ENCODE measurements around the gene TCTN2.

Gene TCTN2

DNA sequence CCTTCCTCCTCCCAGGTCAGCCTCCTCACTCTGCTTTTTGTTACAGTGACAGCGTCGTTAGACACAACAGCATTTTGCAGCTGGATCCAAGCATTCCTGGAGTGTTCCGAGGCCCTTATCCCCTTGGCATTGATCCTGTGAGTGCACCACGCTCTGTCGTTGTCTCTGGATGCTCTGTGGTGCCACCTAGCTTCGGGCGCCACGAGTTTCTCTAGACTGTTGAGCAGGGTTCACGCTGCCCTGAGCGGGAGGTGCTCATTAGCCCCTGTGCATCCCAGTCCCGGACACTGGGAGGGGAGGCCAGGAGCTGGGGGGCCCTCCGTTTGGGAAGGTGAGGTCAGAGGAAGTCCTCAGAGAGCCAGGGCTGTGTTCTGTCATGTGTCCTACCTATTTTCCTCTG lies 73.9 kb downstream of the TCTN2 start:
- no peak for TF ChIP-seq ELF4 (IDR thresholded peaks at IDR 0.05)
- TF ChIP-seq HDGF (IDR thresholded peaks at IDR 0.05; ENCODE audit: borderline replicate concordance) = no peak
- TF ChIP-seq ARNT (IDR thresholded peaks at IDR 0.05) = no peak
- TF ChIP-seq SUZ12 (IDR thresholded peaks at IDR 0.05) = no peak
- TF ChIP-seq LEF1 (IDR thresholded peaks at IDR 0.05; ENCODE audit: borderline replicate concordance) = no peak
- TF ChIP-seq SP1 (IDR thresholded peaks at IDR 0.05) = no peak
- TF ChIP-seq FOXM1 (IDR thresholded peaks at IDR 0.05; ENCODE audit: borderline replicate concordance) = no peak
- TF ChIP-seq PKNOX1 (IDR thresholded peaks at IDR 0.05) = no peak
- no peak for TF ChIP-seq BHLHE40 (IDR thresholded peaks at IDR 0.05; ENCODE audit: borderline replicate concordance)
- TF ChIP-seq FOXK2 (IDR thresholded peaks at IDR 0.05) = no peak
- TF ChIP-seq ZNF384 (IDR thresholded peaks at IDR 0.05) = no peak
- TF ChIP-seq CTBP1 (IDR thresholded peaks at IDR 0.05; ENCODE audit: borderline replicate concordance) = no peak
- POLR2A ChIA-PET = no interaction called here
- CTCF ChIA-PET = no interaction called here
- DNase-seq (ENCODE audit: extremely low spot score) = no peak

DNA sequence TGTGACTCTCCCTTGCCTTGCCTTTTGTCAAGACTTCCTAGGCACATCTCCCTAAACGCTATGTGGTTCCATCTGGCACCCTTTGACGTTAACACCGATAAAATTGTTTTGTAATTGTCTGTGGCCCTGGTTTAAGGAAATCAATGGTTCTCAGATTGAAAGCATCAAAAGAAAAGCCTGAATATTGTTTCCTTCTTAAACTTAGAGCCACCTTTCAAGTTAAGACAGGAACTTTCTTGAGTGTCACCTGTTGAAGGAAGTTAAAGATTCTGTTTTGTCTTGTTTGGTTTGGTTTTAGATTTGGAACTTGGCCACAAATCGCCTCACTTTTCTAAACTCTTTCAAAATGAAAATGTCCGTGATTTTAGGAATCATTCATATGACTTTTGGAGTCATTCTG lies 76.4 kb downstream of the TCTN2 start:
- TF ChIP-seq LEF1 (IDR thresholded peaks at IDR 0.05; ENCODE audit: borderline replicate concordance) (no peak), HDGF (IDR thresholded peaks at IDR 0.05; ENCODE audit: borderline replicate concordance) (no peak), NFRKB (IDR thresholded peaks at IDR 0.05) (no peak), SP1 (IDR thresholded peaks at IDR 0.05) (no peak), TARDBP (IDR thresholded peaks at IDR 0.05) (no peak), ZNF384 (IDR thresholded peaks at IDR 0.05) (no peak), BHLHE40 (IDR thresholded peaks at IDR 0.05; ENCODE audit: borderline replicate concordance) (no peak), FOXM1 (IDR thresholded peaks at IDR 0.05; ENCODE audit: borderline replicate concordance) (no peak), FOXA1 (IDR thresholded peaks at IDR 0.05) (no peak), L3MBTL2 (conservative IDR thresholded peaks at IDR 0.05) (no peak), PKNOX1 (IDR thresholded peaks at IDR 0.05) (no peak)
- no peak for DNase-seq (ENCODE audit: extremely low spot score)
- ChIA-PET POLR2A (no interaction called here), CTCF (no interaction called here)

- no peak for DNase-seq (ENCODE audit: extremely low spot score)
- CTCF ChIA-PET = no interaction called here
- POLR2A ChIA-PET = no interaction called here
- TF ChIP-seq SP1 (IDR thresholded peaks at IDR 0.05) = no peak
- TF ChIP-seq LEF1 (IDR thresholded peaks at IDR 0.05; ENCODE audit: borderline replicate concordance) = no peak
- TF ChIP-seq FOXM1 (IDR thresholded peaks at IDR 0.05; ENCODE audit: borderline replicate concordance) = no peak
- no peak for TF ChIP-seq FOXK2 (IDR thresholded peaks at IDR 0.05)
- TF ChIP-seq ELF4 (IDR thresholded peaks at IDR 0.05) = no peak
- no peak for TF ChIP-seq L3MBTL2 (conservative IDR thresholded peaks at IDR 0.05)
- no peak for TF ChIP-seq SUZ12 (IDR thresholded peaks at IDR 0.05)
- TF ChIP-seq HDGF (IDR thresholded peaks at IDR 0.05; ENCODE audit: borderline replicate concordance) = no peak
- no peak for TF ChIP-seq BHLHE40 (IDR thresholded peaks at IDR 0.05; ENCODE audit: borderline replicate concordance)
- TF ChIP-seq TARDBP (IDR thresholded peaks at IDR 0.05) = no peak
- no peak for TF ChIP-seq NFRKB (IDR thresholded peaks at IDR 0.05)
- no peak for TF ChIP-seq FOXA1 (IDR thresholded peaks at IDR 0.05)
- TF ChIP-seq CTBP1 (IDR thresholded peaks at IDR 0.05; ENCODE audit: borderline replicate concordance) = no peak
- TF ChIP-seq ARNT (IDR thresholded peaks at IDR 0.05) = no peak
Measured at GRCh38 chr12:123748161-123748560, 77.2 kb downstream of the TCTN2 start.

DNA sequence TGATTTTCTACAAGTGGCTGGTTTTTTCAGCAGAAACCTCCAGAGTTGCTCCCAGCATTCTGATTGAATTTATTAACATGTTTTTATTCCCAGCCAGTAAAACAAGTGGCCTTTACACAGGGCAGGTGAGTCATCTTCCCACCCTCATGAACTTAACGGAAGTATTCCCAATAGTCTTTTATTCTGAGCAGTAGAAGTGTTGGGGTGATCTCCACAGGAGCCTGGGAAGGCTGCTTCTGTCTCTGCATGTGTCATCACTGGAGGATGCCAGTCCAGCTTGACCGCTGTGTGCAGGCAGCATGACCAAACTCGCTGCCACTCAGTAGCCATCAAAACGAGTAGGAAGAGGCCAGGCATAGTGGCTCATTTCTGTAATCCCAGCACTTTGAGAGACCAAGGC lies 77.7 kb downstream of the TCTN2 start:
- POLR2A ChIA-PET = no interaction called here
- CTCF ChIA-PET = no interaction called here
- TF ChIP-seq NFRKB (IDR thresholded peaks at IDR 0.05) = no peak
- no peak for TF ChIP-seq ARNT (IDR thresholded peaks at IDR 0.05)
- TF ChIP-seq SP1 (IDR thresholded peaks at IDR 0.05) = no peak
- no peak for TF ChIP-seq FOXK2 (IDR thresholded peaks at IDR 0.05)
- TF ChIP-seq L3MBTL2 (conservative IDR thresholded peaks at IDR 0.05) = no peak
- TF ChIP-seq SUZ12 (IDR thresholded peaks at IDR 0.05) = no peak
- no peak for TF ChIP-seq LEF1 (IDR thresholded peaks at IDR 0.05; ENCODE audit: borderline replicate concordance)
- no peak for TF ChIP-seq TARDBP (IDR thresholded peaks at IDR 0.05)
- TF ChIP-seq PKNOX1 (IDR thresholded peaks at IDR 0.05) = no peak
- no peak for TF ChIP-seq ZNF384 (IDR thresholded peaks at IDR 0.05)
- DNase-seq (ENCODE audit: extremely low spot score) = no peak

GRCh38 chr12:123749355-123749754 lies 78.4 kb downstream of the TCTN2 start:
- CTCF ChIA-PET = no interaction called here

GRCh38 chr12:123750159-123750656 lies 79.3 kb downstream of the TCTN2 start:
- ChIA-PET POLR2A (no interaction called here), CTCF (no interaction called here)
- DNase-seq (ENCODE audit: extremely low spot score) = no peak
- TF ChIP-seq PKNOX1 (IDR thresholded peaks at IDR 0.05) (no peak), TARDBP (IDR thresholded peaks at IDR 0.05) (no peak), FOXM1 (IDR thresholded peaks at IDR 0.05; ENCODE audit: borderline replicate concordance) (no peak), CTBP1 (IDR thresholded peaks at IDR 0.05; ENCODE audit: borderline replicate concordance) (no peak), SP1 (IDR thresholded peaks at IDR 0.05) (no peak), BHLHE40 (IDR thresholded peaks at IDR 0.05; ENCODE audit: borderline replicate concordance) (no peak), ZNF384 (IDR thresholded peaks at IDR 0.05) (no peak), NFRKB (IDR thresholded peaks at IDR 0.05) (no peak), FOXA1 (IDR thresholded peaks at IDR 0.05) (no peak), HDGF (IDR thresholded peaks at IDR 0.05; ENCODE audit: borderline replicate concordance) (no peak), L3MBTL2 (conservative IDR thresholded peaks at IDR 0.05) (no peak)

More at GRCh38 chr12:123749355-123749754, 78.4 kb downstream of the TCTN2 start:
- TF ChIP-seq SP1 (IDR thresholded peaks at IDR 0.05) (no peak), L3MBTL2 (conservative IDR thresholded peaks at IDR 0.05) (no peak), CTBP1 (IDR thresholded peaks at IDR 0.05; ENCODE audit: borderline replicate concordance) (no peak), FOXM1 (IDR thresholded peaks at IDR 0.05; ENCODE audit: borderline replicate concordance) (no peak), LEF1 (IDR thresholded peaks at IDR 0.05; ENCODE audit: borderline replicate concordance) (no peak), NFRKB (IDR thresholded peaks at IDR 0.05) (no peak), BHLHE40 (IDR thresholded peaks at IDR 0.05; ENCODE audit: borderline replicate concordance) (no peak), SUZ12 (IDR thresholded peaks at IDR 0.05) (no peak), HDGF (IDR thresholded peaks at IDR 0.05; ENCODE audit: borderline replicate concordance) (no peak), TARDBP (IDR thresholded peaks at IDR 0.05) (no peak), ZNF384 (IDR thresholded peaks at IDR 0.05) (no peak)
- no peak for DNase-seq (ENCODE audit: extremely low spot score)
- POLR2A ChIA-PET = interaction anchor here (1.0 kb wide), 1 partner anchor 37 kb away, joined by 3 read pairs; the partner anchor contains the start of gene ATP6V0A2
